ENCODE measurements around the gene SLC6A3.

DNA sequence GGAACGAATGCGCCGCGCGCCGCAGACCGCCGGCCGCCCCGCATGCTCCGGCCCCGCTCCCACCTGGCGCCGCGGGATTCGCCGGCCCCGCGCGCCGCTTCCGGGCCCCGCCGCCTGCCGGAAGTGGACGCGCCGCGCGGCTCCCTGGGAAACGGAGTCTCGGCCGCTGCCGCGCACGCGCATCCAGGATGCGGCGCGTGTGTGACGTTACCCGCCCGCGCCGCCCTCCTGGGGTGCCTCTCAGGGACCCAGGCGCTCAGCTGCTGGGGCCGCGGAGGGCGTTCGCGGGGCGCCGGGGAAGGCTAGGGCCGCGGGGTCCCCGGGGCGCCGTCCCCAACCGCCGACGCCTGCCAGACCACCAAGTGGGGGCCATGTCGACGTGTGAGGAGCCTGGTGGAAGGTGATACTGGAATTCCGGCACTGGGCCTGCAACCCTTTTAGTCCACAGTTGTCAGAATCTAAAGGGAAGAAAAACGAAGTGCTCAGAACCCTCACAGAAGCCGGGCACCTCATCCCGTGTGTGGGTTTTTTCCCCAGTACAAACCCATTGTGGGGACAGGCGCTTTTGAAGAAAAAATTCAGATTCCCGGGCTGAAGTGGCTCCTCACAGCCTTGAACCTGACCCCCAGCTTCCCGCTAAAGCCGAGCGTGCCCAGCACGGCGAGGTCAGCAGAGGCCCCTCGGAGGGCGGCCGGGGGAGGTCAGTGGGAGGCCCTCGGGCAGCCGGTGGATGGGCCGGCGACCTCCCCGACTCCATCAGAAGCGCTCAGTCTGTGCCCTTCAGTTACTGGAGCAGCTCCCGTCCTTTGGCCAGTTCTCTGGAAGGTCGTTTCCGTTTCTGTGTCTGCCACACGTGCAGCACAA, 100.0 kb downstream of the SLC6A3 start, which contains the start of gene CLPTM1L:
- peak; percentile 70 to 87 for TF ChIP-seq POLR2A (IDR thresholded peaks at IDR 0.05)
- TF ChIP-seq, protein P1, sequence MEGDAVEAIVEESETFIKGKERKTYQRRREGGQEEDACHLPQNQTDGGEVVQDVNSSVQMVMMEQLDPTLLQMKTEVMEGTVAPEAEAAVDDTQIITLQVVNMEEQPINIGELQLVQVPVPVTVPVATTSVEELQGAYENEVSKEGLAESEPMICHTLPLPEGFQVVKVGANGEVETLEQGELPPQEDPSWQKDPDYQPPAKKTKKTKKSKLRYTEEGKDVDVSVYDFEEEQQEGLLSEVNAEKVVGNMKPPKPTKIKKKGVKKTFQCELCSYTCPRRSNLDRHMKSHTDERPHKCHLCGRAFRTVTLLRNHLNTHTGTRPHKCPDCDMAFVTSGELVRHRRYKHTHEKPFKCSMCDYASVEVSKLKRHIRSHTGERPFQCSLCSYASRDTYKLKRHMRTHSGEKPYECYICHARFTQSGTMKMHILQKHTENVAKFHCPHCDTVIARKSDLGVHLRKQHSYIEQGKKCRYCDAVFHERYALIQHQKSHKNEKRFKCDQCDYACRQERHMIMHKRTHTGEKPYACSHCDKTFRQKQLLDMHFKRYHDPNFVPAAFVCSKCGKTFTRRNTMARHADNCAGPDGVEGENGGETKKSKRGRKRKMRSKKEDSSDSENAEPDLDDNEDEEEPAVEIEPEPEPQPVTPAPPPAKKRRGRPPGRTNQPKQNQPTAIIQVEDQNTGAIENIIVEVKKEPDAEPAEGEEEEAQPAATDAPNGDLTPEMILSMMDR (IDR thresholded peaks at IDR 0.05): peak in 2 of 4 experiments; percentile 42 to 51

Data from uterus (tissue), 2 donors.